Liver (tissue), 3 donors: ENCODE results near the gene NT5C1A.

ENCODE experiments used
- SP1 ChIP-seq: IDR thresholded peaks from 2 replicates; pipeline ENCODE4 v1.6.1; 2018; ENCODE audit warnings: antibody characterized with exemption, mild to moderate bottlenecking
- TF ChIP-seq, protein P1 (sequence below): fragments of 150-350 bp; IDR thresholded peaks from 2 replicates; pipeline ENCODE4 v1.5.1; 2017; ENCODE audit warnings: improper control_type of control experiment, low read depth, low read length; ENCODE audit not compliant: missing input control
- TF ChIP-seq, protein P2 (sequence below): IDR thresholded peaks from 2 replicates; pipeline ENCODE4 v1.6.1; 2016; ENCODE audit warnings: antibody characterized with exemption
- donor health status: healthy.
- donor health status: healthy.

DNA sequence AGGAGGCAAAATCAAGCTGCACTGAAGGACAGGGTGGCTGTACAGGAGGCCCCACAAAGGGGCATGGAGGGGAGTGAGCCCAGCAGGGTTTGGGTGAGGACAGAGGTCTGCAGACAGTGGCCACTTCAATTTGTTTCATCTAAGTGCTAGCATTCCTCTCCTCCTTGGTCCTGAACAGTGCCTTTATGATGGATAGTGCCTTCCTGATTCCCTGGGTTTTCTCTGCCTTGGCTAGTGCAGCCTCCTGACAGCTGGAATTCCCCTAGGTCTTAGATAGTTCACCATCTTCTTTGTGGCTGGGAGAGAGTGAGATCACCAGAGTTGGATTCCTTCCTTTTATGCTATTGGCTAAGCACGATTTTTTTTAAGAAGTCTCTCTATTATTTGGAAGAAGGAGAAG, 23.1 kb upstream of the NT5C1A start:
- TF ChIP-seq SP1: no peak
- TF ChIP-seq, protein P1, sequence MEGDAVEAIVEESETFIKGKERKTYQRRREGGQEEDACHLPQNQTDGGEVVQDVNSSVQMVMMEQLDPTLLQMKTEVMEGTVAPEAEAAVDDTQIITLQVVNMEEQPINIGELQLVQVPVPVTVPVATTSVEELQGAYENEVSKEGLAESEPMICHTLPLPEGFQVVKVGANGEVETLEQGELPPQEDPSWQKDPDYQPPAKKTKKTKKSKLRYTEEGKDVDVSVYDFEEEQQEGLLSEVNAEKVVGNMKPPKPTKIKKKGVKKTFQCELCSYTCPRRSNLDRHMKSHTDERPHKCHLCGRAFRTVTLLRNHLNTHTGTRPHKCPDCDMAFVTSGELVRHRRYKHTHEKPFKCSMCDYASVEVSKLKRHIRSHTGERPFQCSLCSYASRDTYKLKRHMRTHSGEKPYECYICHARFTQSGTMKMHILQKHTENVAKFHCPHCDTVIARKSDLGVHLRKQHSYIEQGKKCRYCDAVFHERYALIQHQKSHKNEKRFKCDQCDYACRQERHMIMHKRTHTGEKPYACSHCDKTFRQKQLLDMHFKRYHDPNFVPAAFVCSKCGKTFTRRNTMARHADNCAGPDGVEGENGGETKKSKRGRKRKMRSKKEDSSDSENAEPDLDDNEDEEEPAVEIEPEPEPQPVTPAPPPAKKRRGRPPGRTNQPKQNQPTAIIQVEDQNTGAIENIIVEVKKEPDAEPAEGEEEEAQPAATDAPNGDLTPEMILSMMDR: no peak
- TF ChIP-seq, protein P2, sequence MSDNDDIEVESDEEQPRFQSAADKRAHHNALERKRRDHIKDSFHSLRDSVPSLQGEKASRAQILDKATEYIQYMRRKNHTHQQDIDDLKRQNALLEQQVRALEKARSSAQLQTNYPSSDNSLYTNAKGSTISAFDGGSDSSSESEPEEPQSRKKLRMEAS: no peak
